Smooth muscle cell (in vitro differentiated cells): ENCODE results near the gene MAP2K2. TPM values are rescaled to one million over a fixed set of nuclear protein-coding genes. Genes with fewer than 3 reads are reported as not detected.

Experiments
- DNase-seq: peaks from one replicate; lab custom pipeline; 2025; ENCODE audit not compliant: unreplicated experiment; lab: John Stamatoyannopoulos, UW
- H2AFZ ChIP-seq: fragments of 200-600 bp; sonication (generic); 2 replicates; pipeline ENCODE4 v1.6.0; 2016; ENCODE audit warnings: antibody characterized with exemption, low read depth, mild to moderate bottlenecking
- H3F3A ChIP-seq: fragments of 200-600 bp; sonication (generic); 2 replicates; pipeline ENCODE4 v1.6.0; 2017; ENCODE audit warnings: antibody characterized with exemption, low read depth
- H3K27ac ChIP-seq: fragments of 200-600 bp; sonication (generic); 2 replicates; pipeline ENCODE4 v1.5.1; 2016; ENCODE audit warnings: low read depth, mild to moderate bottlenecking
- H3K27me3 ChIP-seq: fragments of 200-600 bp; sonication (generic); 2 replicates; pipeline ENCODE4 v1.6.1; 2016; ENCODE audit warnings: low read depth, mild to moderate bottlenecking
- H3K36me3 ChIP-seq: fragments of 200-600 bp; sonication (generic); 2 replicates; pipeline ENCODE4 v1.5.1; 2016; ENCODE audit warnings: low read depth
- H3K4me1 ChIP-seq: fragments of 200-600 bp; sonication (generic); 2 replicates; pipeline ENCODE4 v1.5.1; 2016; ENCODE audit warnings: low read depth
- H3K4me2 ChIP-seq: fragments of 200-600 bp; sonication (generic); 2 replicates; pipeline ENCODE4 v1.6.0; 2016; ENCODE audit warnings: mild to moderate bottlenecking
- H3K4me3 ChIP-seq: fragments of 200-600 bp; sonication (generic); 2 replicates; pipeline ENCODE4 v1.5.1; 2016; ENCODE audit warnings: mild to moderate bottlenecking
- H3K79me2 ChIP-seq: fragments of 200-600 bp; sonication (generic); 2 replicates; pipeline ENCODE4 v1.6.0; 2016; ENCODE audit warnings: low read depth, mild to moderate bottlenecking
- H3K9ac ChIP-seq: fragments of 200-600 bp; sonication (generic); 2 replicates; pipeline ENCODE4 v1.6.0; 2016; ENCODE audit warnings: low read depth
- H3K9me3 ChIP-seq: fragments of 200-600 bp; sonication (generic); replicated peaks from 2 replicates; pipeline ENCODE4 v1.5.1; 2016; ENCODE audit warnings: low read depth
- H4K20me1 ChIP-seq: fragments of 200-600 bp; sonication (generic); 2 replicates; pipeline ENCODE4 v1.6.0; 2016; ENCODE audit warnings: low read depth
- CTCF ChIP-seq: fragments of 200-600 bp; sonication (generic); IDR thresholded peaks from 2 replicates; pipeline ENCODE4 v1.5.1; 2017; ENCODE audit warnings: borderline replicate concordance, mild to moderate bottlenecking, antibody characterized with exemption; ENCODE audit not compliant: insufficient read depth, poor library complexity, severe bottlenecking
- WGBS: methylation state at CpG from one replicate; pipeline ENCODE4 v1.1.7; 2016; ENCODE audit warnings: low lambda C conversion rate; 5-methylcytosine and 5-hydroxymethylcytosine counted together
- polyA plus RNA-seq: library from polyadenylated mRNA; unstranded; fragments of >200 nt; fragmentation: Nextera tagmentation; extraction: Ambion mirVana; gene quantifications from 2 replicates; pipeline ENCODE4 v1.2.1, GENCODE V29; 2016
- small RNA-seq: library from RNA; depleted of rRNA; stranded (forward); fragments of <200 nt; gene quantifications from one replicate; pipeline ENCODE3, GENCODE V24; 2014
- total RNA-seq: library from RNA; depleted of rRNA; stranded (reverse); fragments of >200 nt; gene quantifications from 2 replicates; pipeline ENCODE4 v1.2.3, GENCODE V29; 2014

MAP2K2 gene
- total and polyA plus RNA-seq, 2 experiments from 2014 or later = 79.1 to 193 TPM

- Histone ChIP-seq H3K4me3 (no peak overlapping the region), H3K4me2 (no peak overlapping the region), H3K27ac (peak overlapping the region; percentile 24), H3K79me2 (peaks cover 43% of the 10 kb centered on the region), H2AFZ (no peak overlapping the region), H3K36me3 (no peaks in the 10 kb centered on the region), H3F3A (peaks cover 4% of the 10 kb centered on the region), H3K27me3 (no peaks in the 10 kb centered on the region), H4K20me1 (peaks cover 81% of the 10 kb centered on the region), H3K4me1 (no peaks in the 10 kb centered on the region), H3K9me3 (no peaks in the 10 kb centered on the region), H3K9ac (no peak overlapping the region)
- DNase-seq = no peak
- TF ChIP-seq CTCF = no peak
- WGBS = 96% methylated on average over 14 of the region's 14 CpGs
These were observed 81.7 kb downstream of the MAP2K2 start for GRCh38 chr19:4042064-4042730.

Small RNAs within 50 kb of the gene (small RNA-seq; reads per million reads assigned to genes)
- not detected for gene RF00017

Other genes starting within 250 kb of the MAP2K2 start
- gene ATCAY, start 243.4 kb downstream of the MAP2K2 start, total RNA-seq = 0.09 and 0.31 TPM in 2 replicates
- gene ATCAY, start 243.4 kb downstream of the MAP2K2 start, polyA plus RNA-seq = 0.28 and 1.1 TPM in 2 replicates
- gene NMRK2, start 191.1 kb downstream of the MAP2K2 start, total RNA-seq = not detected in 2 replicates
- gene NMRK2, start 191.1 kb downstream of the MAP2K2 start, polyA plus RNA-seq = not detected in 2 replicates
- gene DAPK3, start 153.0 kb downstream of the MAP2K2 start, total RNA-seq = 76.4 and 82.9 TPM in 2 replicates
- gene DAPK3, start 153.0 kb downstream of the MAP2K2 start, polyA plus RNA-seq = 113 and 120 TPM in 2 replicates
- 870 and 903 TPM in 2 replicates for gene EEF2, start 138.7 kb downstream of the MAP2K2 start, total RNA-seq
- gene EEF2, start 138.7 kb downstream of the MAP2K2 start, polyA plus RNA-seq = 365 and 474 TPM in 2 replicates
- gene PIAS4, start 116.4 kb downstream of the MAP2K2 start, total RNA-seq = 15.6 and 17.3 TPM in 2 replicates
- 8.1 and 14.0 TPM in 2 replicates for gene PIAS4, start 116.4 kb downstream of the MAP2K2 start, polyA plus RNA-seq
- gene ZBTB7A, start 57.2 kb downstream of the MAP2K2 start, total RNA-seq = 13.3 and 16.1 TPM in 2 replicates
- gene ZBTB7A, start 57.2 kb downstream of the MAP2K2 start, polyA plus RNA-seq = 36.0 and 53.4 TPM in 2 replicates
- not detected in 2 replicates for gene CREB3L3, start 29.5 kb upstream of the MAP2K2 start, total RNA-seq
- not detected in 2 replicates for gene CREB3L3, start 29.5 kb upstream of the MAP2K2 start, polyA plus RNA-seq
- gene SIRT6, start 58.4 kb upstream of the MAP2K2 start, total RNA-seq = 14.2 and 14.5 TPM in 2 replicates
- gene SIRT6, start 58.4 kb upstream of the MAP2K2 start, polyA plus RNA-seq = 9.2 and 9.4 TPM in 2 replicates
- gene ANKRD24, start 58.6 kb upstream of the MAP2K2 start, total RNA-seq = 0.09 TPM in 1 of 2 replicates, not detected in the other
- 0.70 and 1.5 TPM in 2 replicates for gene ANKRD24, start 58.6 kb upstream of the MAP2K2 start, polyA plus RNA-seq
- gene EBI3, start 105.4 kb upstream of the MAP2K2 start, total RNA-seq = 0.18 and 0.40 TPM in 2 replicates
- 3.3 and 3.9 TPM in 2 replicates for gene EBI3, start 105.4 kb upstream of the MAP2K2 start, polyA plus RNA-seq
- 8.7 and 11.6 TPM in 2 replicates for gene YJU2, start 123.0 kb upstream of the MAP2K2 start, total RNA-seq
- gene YJU2, start 123.0 kb upstream of the MAP2K2 start, polyA plus RNA-seq = 12.0 and 16.6 TPM in 2 replicates
- not detected in 2 replicates for gene SHD, start 155.1 kb upstream of the MAP2K2 start, total RNA-seq
- gene SHD, start 155.1 kb upstream of the MAP2K2 start, polyA plus RNA-seq = not detected in 2 replicates
- not detected in 2 replicates for gene TMIGD2, start 178.3 kb upstream of the MAP2K2 start, total RNA-seq
- not detected in 2 replicates for gene TMIGD2, start 178.3 kb upstream of the MAP2K2 start, polyA plus RNA-seq
- gene FSD1, start 180.5 kb upstream of the MAP2K2 start, total RNA-seq = 6.9 and 9.9 TPM in 2 replicates
- gene FSD1, start 180.5 kb upstream of the MAP2K2 start, polyA plus RNA-seq = 16.0 and 16.5 TPM in 2 replicates
- gene STAP2, start 214.7 kb upstream of the MAP2K2 start, total RNA-seq = 10.7 and 13.0 TPM in 2 replicates
- 8.3 and 26.5 TPM in 2 replicates for gene STAP2, start 214.7 kb upstream of the MAP2K2 start, polyA plus RNA-seq
- gene MPND, start 219.4 kb upstream of the MAP2K2 start, total RNA-seq = 2.4 and 3.9 TPM in 2 replicates
- 10.9 and 14.6 TPM in 2 replicates for gene MPND, start 219.4 kb upstream of the MAP2K2 start, polyA plus RNA-seq